GM15510 (cell line): ENCODE results near the gene PPP3CA.

Experiments used
- POLR2A ChIP-seq: IDR thresholded peaks from 3 replicates; pipeline ENCODE4 v1.6.1; 2011; ENCODE audit warnings: borderline replicate concordance; ENCODE audit not compliant: insufficient read length; ENCODE audit errors: extremely low read depth

PPP3CA gene

GRCh38 chr4:101227715-101228114 lies 119.6 kb downstream of the PPP3CA start:
- no peak for TF ChIP-seq POLR2A

DNA sequence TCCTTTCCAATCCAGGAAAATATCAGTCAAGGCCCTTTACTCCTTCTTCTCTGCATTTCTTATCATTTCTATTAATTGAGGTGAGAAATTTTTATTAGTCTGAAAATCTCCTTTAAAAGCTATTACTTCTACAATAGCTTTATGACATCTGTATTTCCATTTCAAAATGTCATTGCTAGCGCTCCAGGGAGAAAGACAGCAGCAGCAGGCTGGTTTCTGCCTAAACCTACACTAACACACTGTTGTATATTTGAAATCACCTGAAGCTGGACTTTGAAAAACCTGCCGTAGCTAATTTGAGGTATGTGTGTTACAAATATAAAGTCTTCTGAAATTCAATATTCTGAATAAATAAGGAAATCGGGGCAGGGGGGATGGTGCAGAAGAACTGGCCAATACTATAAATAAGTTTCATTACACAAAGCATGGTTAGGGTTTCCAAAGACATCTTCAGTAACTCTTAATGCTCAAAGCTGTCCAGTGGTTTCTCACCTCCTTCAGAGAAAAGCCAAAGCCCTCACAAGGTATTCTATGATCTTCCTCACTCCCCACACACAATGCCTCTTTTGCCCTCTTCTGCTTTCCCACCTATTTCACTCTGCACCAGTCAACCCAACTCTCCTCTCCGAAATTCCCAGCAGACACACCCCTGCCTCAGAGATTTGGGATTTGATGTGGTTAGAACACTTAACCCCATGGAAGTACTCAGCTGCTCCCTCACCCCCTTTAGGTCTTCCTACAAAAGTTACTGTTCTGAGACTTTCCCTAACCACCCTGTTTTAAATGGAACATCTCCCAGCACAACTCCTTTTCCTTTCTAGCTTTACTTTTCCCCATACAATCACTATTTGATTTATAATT lies 122.7 kb downstream of the PPP3CA start:
- TF ChIP-seq POLR2A = no peak

GRCh38 chr4:101222156-101222845 lies 125.0 kb downstream of the PPP3CA start:
- TF ChIP-seq POLR2A = no peak

DNA sequence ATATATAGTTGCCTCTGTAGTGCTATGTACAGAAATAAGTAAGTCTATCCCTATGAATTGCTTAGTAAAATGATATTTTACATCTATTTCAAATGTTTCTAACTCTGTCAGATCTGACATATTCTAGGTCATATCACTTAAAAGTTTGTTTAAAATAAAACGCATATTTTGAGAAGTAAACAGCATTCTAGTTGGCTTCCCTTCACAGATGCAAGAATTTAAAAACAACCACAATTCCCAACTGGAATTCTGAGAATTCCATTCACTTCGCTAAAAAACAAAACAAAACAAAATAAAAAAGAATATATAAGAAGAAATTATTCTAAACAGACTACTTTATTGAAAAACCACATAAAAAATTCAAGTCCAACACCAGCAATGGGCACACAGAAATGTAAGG lies 126.0 kb downstream of the PPP3CA start:
- no peak for TF ChIP-seq POLR2A

DNA sequence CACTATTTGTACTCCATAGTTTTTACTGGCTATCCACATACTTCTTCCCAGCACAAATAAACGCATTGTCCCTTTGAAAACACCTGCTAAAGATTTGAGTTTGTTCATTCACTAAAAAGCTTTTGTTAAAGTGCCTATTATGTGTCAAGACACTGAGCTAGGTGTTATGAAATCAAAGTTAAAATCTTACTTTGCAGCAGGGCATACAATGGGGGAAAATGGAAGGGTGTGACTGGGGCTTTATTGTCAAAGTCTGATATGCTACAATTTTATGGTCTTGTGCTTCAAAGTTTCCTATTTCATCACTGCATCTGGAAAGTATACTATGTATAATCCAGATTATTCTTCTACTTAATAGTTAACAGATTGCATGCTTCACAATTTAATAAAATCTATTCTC lies 128.4 kb downstream of the PPP3CA start:
- no peak for TF ChIP-seq POLR2A

GRCh38 chr4:101218346-101218745 lies 129.0 kb downstream of the PPP3CA start:
- no peak for TF ChIP-seq POLR2A

GRCh38 chr4:101217353-101218031 lies 129.8 kb downstream of the PPP3CA start:
- no peak for TF ChIP-seq POLR2A

DNA sequence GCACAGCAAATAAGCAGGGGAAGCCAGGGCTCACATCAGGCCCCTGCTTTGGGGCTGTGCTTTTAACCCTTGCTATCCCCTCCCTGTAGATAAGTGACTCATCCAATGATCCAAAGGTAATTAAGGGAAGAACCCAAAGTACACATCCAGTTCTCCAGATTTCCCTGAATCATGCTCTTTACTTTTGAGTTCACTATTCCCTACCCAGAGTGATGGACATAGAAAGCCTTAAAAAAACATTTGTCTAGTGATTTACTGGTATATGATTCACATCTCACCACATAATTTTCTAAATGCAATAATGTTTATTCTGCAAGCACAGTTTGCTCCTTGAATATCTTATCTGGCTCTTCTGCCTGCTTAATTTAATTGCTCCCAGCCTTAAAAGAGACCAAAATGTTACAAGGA lies 136.2 kb downstream of the PPP3CA start:
- TF ChIP-seq POLR2A = no peak

- no peak for TF ChIP-seq POLR2A
Measured at GRCh38 chr4:101210331-101210730, 137.0 kb downstream of the PPP3CA start.

GRCh38 chr4:101208171-101208570 lies 139.2 kb downstream of the PPP3CA start:
- TF ChIP-seq POLR2A = no peak

- TF ChIP-seq POLR2A = no peak
Measured at GRCh38 chr4:101205916-101206315, 141.4 kb downstream of the PPP3CA start.

GRCh38 chr4:101201421-101201820 lies 145.9 kb downstream of the PPP3CA start:
- TF ChIP-seq POLR2A = no peak

DNA sequence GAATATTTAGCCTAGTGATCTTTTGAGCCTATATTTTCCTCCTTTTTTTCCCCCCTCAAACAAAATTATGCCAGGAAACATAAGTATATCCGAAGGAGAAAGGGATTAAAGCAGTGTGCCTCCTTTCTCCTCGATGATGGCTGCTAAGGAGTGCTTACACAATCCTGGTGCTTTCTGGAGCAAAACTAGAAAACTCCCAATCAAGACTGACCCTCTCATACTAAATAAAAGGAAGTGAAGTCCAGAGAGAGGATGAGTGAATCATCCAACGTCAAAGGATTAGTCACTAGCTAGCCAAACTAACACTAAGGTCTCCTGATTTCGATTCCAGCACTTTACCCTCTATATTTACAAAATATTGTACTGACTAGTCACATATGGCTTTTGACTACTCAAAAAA lies 146.8 kb downstream of the PPP3CA start:
- TF ChIP-seq POLR2A = no peak

DNA sequence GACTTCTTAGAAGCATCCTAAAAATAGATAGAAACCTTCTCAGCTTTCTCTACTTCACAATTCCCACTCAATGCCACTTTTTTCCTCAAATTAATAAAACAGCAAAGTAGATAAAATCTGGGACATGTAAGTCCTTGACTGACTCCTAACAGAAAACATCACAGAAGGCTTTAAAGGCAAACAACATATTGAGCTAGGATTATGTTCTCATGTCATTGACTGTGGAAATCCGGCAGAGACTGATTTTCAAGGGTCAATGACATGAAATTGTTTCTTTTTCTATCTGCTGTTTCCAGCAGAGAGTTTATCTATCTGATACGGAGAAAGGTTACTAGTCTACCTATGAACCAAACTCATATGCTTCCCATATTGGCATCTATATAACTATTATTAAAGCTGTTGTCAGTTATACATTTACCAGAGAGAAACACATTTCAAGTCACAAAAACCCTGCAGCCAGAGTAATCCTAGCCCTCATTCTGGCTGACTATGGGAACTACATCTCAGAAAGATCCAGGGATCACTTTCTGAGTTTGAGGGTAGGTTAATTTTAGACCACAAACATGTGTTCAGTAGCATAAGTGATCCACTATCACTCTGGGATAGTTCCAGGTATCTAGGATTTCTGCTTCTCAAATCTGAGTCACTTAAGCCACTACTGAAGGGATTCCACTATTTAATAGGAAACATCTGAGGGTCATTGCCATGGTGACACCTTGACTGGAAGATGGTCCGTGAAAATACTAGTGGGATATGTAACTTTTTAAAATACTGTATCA lies 147.6 kb downstream of the PPP3CA start:
- TF ChIP-seq POLR2A = no peak

GRCh38 chr4:101198682-101199339 lies 148.5 kb downstream of the PPP3CA start:
- no peak for TF ChIP-seq POLR2A

DNA sequence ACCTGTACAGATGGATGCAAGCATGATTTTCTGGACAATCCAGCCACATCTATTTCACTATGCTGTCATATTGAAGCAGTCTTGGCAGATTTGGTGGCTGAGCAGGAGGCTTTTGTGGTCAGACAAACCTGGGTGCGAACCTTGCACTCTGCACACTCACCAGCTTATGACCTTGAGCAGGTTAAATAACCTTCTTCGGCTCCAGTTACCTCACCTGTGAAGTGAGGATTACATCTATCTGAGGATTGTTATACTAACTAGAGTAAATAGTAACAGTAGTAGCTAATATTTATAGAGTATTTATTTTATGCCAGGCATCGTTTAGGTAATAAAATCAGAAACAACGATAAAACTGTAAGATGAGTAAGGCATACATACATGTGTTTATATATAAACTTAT lies 150.0 kb downstream of the PPP3CA start:
- TF ChIP-seq POLR2A = no peak
